WERI-Rb-1 (cell line): Measurements from ENCODE around the gene CD81.

Experiments
- DNase-seq: peaks from one replicate; pipeline ENCODE4 v3.0.0-alpha.2; 2020
- H3K27ac ChIP-seq: fragments of 250-450 bp; sonication (Bioruptor Pico); 2 replicates; pipeline ENCODE4 v1.5.1; 2020; ENCODE audit warnings: mild to moderate bottlenecking, moderate library complexity
- H3K27me3 ChIP-seq: fragments of 250-450 bp; sonication (Bioruptor Pico); 2 replicates; pipeline ENCODE4 v1.5.1; 2021; ENCODE audit warnings: mild to moderate bottlenecking, low read depth, moderate library complexity; ENCODE audit not compliant: insufficient read depth, severe bottlenecking
- H3K36me3 ChIP-seq: fragments of 250-450 bp; sonication (Bioruptor Pico); 2 replicates; pipeline ENCODE4 v1.5.1; 2020; ENCODE audit warnings: mild to moderate bottlenecking, moderate library complexity
- H3K4me3 ChIP-seq: 2 replicates; pipeline ENCODE4 v1.5.1; 2011; ENCODE audit warnings: low read depth, mild to moderate bottlenecking, control low read depth, low read length
- H3K9me3 ChIP-seq: fragments of 250-450 bp; sonication (Bioruptor Pico); 2 replicates; pipeline ENCODE4 v1.5.1; 2021; ENCODE audit warnings: mild to moderate bottlenecking, moderate library complexity; ENCODE audit not compliant: severe bottlenecking
- CTCF ChIP-seq: IDR thresholded peaks from 2 replicates; pipeline ENCODE4 v1.5.1; 2011; ENCODE audit warnings: low read depth, mild to moderate bottlenecking, control low read depth, inconsistent platforms, low read length

CD81 gene

GRCh38 chr11:2385156-2386151 lies 8.3 kb downstream of the CD81 start:
- Histone ChIP-seq H3K4me3 (no peak overlapping the region), H3K27ac (no peak overlapping the region), H3K36me3 (peaks cover 8% of the 10 kb centered on the region), H3K9me3 (no peaks in the 10 kb centered on the region), H3K27me3 (no peaks in the 10 kb centered on the region)
- TF ChIP-seq CTCF = no peak
- no peak for DNase-seq

- no peak for DNase-seq
- H3K9me3 ChIP-seq = no peaks in the 10 kb centered on the region
- no peaks in the 10 kb centered on the region for H3K27me3 ChIP-seq
- H3K4me3 ChIP-seq = no peak overlapping the region
- H3K36me3 ChIP-seq = peaks cover 8% of the 10 kb centered on the region
- no peak overlapping the region for H3K27ac ChIP-seq
- TF ChIP-seq CTCF = no peak
Measured at GRCh38 chr11:2386591-2386990, 9.5 kb downstream of the CD81 start.

- TF ChIP-seq CTCF = no peak
- Histone ChIP-seq H3K9me3 (no peaks in the 10 kb centered on the region), H3K4me3 (no peak overlapping the region), H3K27me3 (no peaks in the 10 kb centered on the region), H3K36me3 (peaks cover 8% of the 10 kb centered on the region), H3K27ac (no peak overlapping the region)
- DNase-seq = no peak
Measured at GRCh38 chr11:2387266-2387987, 10.3 kb downstream of the CD81 start.

GRCh38 chr11:2388431-2389376 lies 11.6 kb downstream of the CD81 start:
- H3K9me3 ChIP-seq = no peaks in the 10 kb centered on the region
- H3K36me3 ChIP-seq = peaks cover 8% of the 10 kb centered on the region
- H3K27ac ChIP-seq = no peak overlapping the region
- no peak for DNase-seq
- H3K27me3 ChIP-seq = no peaks in the 10 kb centered on the region
- no peak overlapping the region for H3K4me3 ChIP-seq
- TF ChIP-seq CTCF = no peak

- Histone ChIP-seq H3K27me3 (no peaks in the 10 kb centered on the region), H3K4me3 (no peak overlapping the region), H3K27ac (no peak overlapping the region), H3K36me3 (peaks cover 10% of the 10 kb centered on the region), H3K9me3 (no peaks in the 10 kb centered on the region)
- peak; percentile 26; the same call in 1 of the 2 replicates for TF ChIP-seq CTCF
- no peak for DNase-seq
Measured at GRCh38 chr11:2389377-2390026, 12.4 kb downstream of the CD81 start.
